RWPE2 (cell line): Measurements from ENCODE around the gene ACVR1C.

ENCODE experiments used
- ATAC-seq: fragments of 200-7000 bp; cut with Tn5 transposase; 3 replicates; pipeline ENCODE4 v1.9.1; 2021; ENCODE audit warnings: low read depth
- DNase-seq: peaks from one replicate; pipeline ENCODE4 v3.0.0-alpha.2; 2020; ENCODE audit warnings: low spot score
- H3K27ac ChIP-seq: fragments of 450-650 bp; 2 replicates; pipeline ENCODE4 v1.5.1; 2017; ENCODE audit warnings: mild to moderate bottlenecking; ENCODE audit not compliant: poor library complexity, severe bottlenecking
- H3K27me3 ChIP-seq: fragments of 250-450 bp; sonication (Bioruptor Pico); 2 replicates; pipeline ENCODE4 v1.5.1; 2021; ENCODE audit warnings: mild to moderate bottlenecking, moderate library complexity; ENCODE audit not compliant: insufficient read depth, poor library complexity, severe bottlenecking
- H3K36me3 ChIP-seq: fragments of 250-450 bp; sonication (Bioruptor Pico); 2 replicates; pipeline ENCODE4 v1.5.1; 2020; ENCODE audit warnings: low read depth, mild to moderate bottlenecking, moderate library complexity
- H3K4me1 ChIP-seq: fragments of 250-450 bp; sonication (Bioruptor Pico); 2 replicates; pipeline ENCODE4 v1.5.1; 2021; ENCODE audit warnings: mild to moderate bottlenecking, moderate library complexity; ENCODE audit not compliant: insufficient read depth, poor library complexity, severe bottlenecking
- H3K4me3 ChIP-seq: fragments of 250-450 bp; sonication (Bioruptor Pico); 2 replicates; pipeline ENCODE4 v1.5.1; 2021; ENCODE audit warnings: mild to moderate bottlenecking, moderate library complexity; ENCODE audit not compliant: severe bottlenecking
- H3K9me3 ChIP-seq: fragments of 250-450 bp; sonication (Bioruptor Pico); 2 replicates; pipeline ENCODE4 v1.5.1; 2021; ENCODE audit warnings: mild to moderate bottlenecking, moderate library complexity; ENCODE audit not compliant: severe bottlenecking
- CTCF ChIP-seq: fragments of 450-650 bp; IDR thresholded peaks from one replicate; pipeline ENCODE4 v1.5.1; 2017; ENCODE audit warnings: mild to moderate bottlenecking, moderate library complexity; ENCODE audit not compliant: poor library complexity, severe bottlenecking

ACVR1C gene

GRCh38 chr2:157606534-157606933 is 22.1 kb downstream of the ACVR1C start:
- TF ChIP-seq CTCF = no peak
- ATAC-seq = no peak
- peaks cover 48% of the 10 kb centered on the region for H3K27me3 ChIP-seq
- no peak overlapping the region for H3K4me3 ChIP-seq
- H3K4me1 ChIP-seq = no peaks in the 10 kb centered on the region
- H3K9me3 ChIP-seq = no peaks in the 10 kb centered on the region
- no peak for DNase-seq
- no peak overlapping the region for H3K27ac ChIP-seq
- H3K36me3 ChIP-seq = no peaks in the 10 kb centered on the region

DNA sequence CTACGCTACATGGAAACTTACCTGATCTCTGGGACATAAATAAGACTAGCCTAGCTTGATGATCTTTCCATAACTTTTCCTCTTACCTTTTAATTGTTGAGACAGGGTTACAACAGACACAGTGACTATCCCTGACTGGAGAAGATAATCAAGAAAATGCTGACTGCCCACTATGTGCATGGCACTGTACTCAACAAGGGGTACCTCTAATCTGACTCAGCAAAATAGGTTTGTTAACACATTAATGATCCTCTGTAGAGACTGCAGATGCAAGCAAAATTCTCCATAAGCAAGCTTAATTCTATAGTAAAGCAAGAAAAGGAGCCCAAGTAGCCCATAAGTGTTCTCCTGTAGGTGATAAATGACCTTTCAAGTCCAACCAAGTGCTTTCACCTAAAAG is 25.5 kb downstream of the ACVR1C start:
- DNase-seq (no peak), ATAC-seq (no peak)
- Histone ChIP-seq H3K9me3 (no peaks in the 10 kb centered on the region), H3K4me1 (no peaks in the 10 kb centered on the region), H3K27ac (no peak overlapping the region), H3K4me3 (no peak overlapping the region), H3K36me3 (no peaks in the 10 kb centered on the region), H3K27me3 (peaks cover 58% of the 10 kb centered on the region)
- no peak for TF ChIP-seq CTCF

DNA sequence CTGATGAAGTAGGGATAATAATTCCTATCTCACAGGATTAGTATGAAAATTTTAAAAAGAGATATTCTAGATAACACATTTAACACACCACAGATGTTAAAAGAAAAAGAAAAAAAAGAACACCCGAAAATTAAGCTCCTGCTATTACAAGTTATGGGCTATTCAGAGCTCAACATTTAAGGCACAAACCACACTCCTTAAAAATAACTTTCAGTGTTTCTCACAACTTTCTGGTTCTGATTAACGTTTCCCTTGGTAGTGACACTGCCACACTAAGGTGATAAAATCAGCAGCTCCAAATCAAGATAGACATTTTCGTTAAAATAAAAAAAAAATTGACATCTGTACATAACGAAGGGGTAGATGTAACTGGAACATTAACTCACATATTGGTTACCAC is 26.9 kb downstream of the ACVR1C start:
- ATAC-seq = no peak
- Histone ChIP-seq H3K4me3 (no peak overlapping the region), H3K4me1 (no peaks in the 10 kb centered on the region), H3K27me3 (peaks cover 64% of the 10 kb centered on the region), H3K27ac (no peak overlapping the region), H3K36me3 (no peaks in the 10 kb centered on the region), H3K9me3 (no peaks in the 10 kb centered on the region)
- no peak for TF ChIP-seq CTCF
- no peak for DNase-seq

GRCh38 chr2:157596992-157597681 is 31.5 kb downstream of the ACVR1C start:
- ATAC-seq (peak; percentile 31; the same call in 1 of the 3 replicates), DNase-seq (no peak)
- no peaks in the 10 kb centered on the region for H3K4me1 ChIP-seq
- no peak overlapping the region for H3K4me3 ChIP-seq
- H3K27me3 ChIP-seq = peaks cover 55% of the 10 kb centered on the region
- H3K9me3 ChIP-seq = no peaks in the 10 kb centered on the region
- no peaks in the 10 kb centered on the region for H3K36me3 ChIP-seq
- H3K27ac ChIP-seq = no peak overlapping the region
- peak; percentile 65 for TF ChIP-seq CTCF

- no peak overlapping the region for H3K27ac ChIP-seq
- DNase-seq (no peak), ATAC-seq (no peak)
- H3K36me3 ChIP-seq = no peaks in the 10 kb centered on the region
- peaks cover 36% of the 10 kb centered on the region for H3K27me3 ChIP-seq
- no peak overlapping the region for H3K4me3 ChIP-seq
- peak; percentile 32 for TF ChIP-seq CTCF
- H3K9me3 ChIP-seq = no peaks in the 10 kb centered on the region
- no peaks in the 10 kb centered on the region for H3K4me1 ChIP-seq
These were observed 35.3 kb downstream of the ACVR1C start for GRCh38 chr2:157593411-157593810.
